Kasumi-1 (cell line): Measurements from ENCODE around the gene PRKCE.
A peak's percentile ranks its signal among the peaks of the same experiment; 100 is the strongest.
"Not testable (repeated sequence)": the region's sequence is repeated elsewhere in the genome, so short reads cannot be mapped to it uniquely, and the experiment has no call there.

Experiments used
- DNase-seq, 2 experiments: peaks; one replicate each; lab custom pipeline; 2025; lab: John Stamatoyannopoulos, UW

Gene PRKCE

GRCh38 chr2:46195819-46196218 lies 544.3 kb downstream of the PRKCE start:
- no peak for DNase-seq

GRCh38 chr2:46196871-46197462 lies 545.5 kb downstream of the PRKCE start:
- no peak for DNase-seq

- DNase-seq = no peak
Observed at GRCh38 chr2:46197672-46198071, 546.2 kb downstream of the PRKCE start.

- no peak for DNase-seq
Observed at GRCh38 chr2:46198164-46198883, 546.8 kb downstream of the PRKCE start.

GRCh38 chr2:46198966-46199365 lies 547.5 kb downstream of the PRKCE start:
- DNase-seq = no peak

- no peak for DNase-seq
Observed at GRCh38 chr2:46200100-46200690, 548.7 kb downstream of the PRKCE start.

GRCh38 chr2:46200861-46201605 lies 549.6 kb downstream of the PRKCE start:
- no peak for DNase-seq

GRCh38 chr2:46202453-46202852 lies 551.0 kb downstream of the PRKCE start:
- DNase-seq = no peak

GRCh38 chr2:46202987-46203386 lies 551.5 kb downstream of the PRKCE start:
- DNase-seq = no peak

GRCh38 chr2:46203636-46204035 lies 552.2 kb downstream of the PRKCE start:
- DNase-seq = not testable (repeated sequence)

- DNase-seq = no peak
Observed at GRCh38 chr2:46207591-46207990, 556.1 kb downstream of the PRKCE start.

GRCh38 chr2:46208766-46209165 lies 557.3 kb downstream of the PRKCE start:
- DNase-seq = no peak

GRCh38 chr2:46210063-46210462 lies 558.6 kb downstream of the PRKCE start:
- no peak for DNase-seq

- no peak for DNase-seq
Observed at GRCh38 chr2:46211461-46211860, 560.0 kb downstream of the PRKCE start.

- DNase-seq = no peak
Observed at GRCh38 chr2:46213906-46214305, 562.4 kb downstream of the PRKCE start.

- no peak for DNase-seq
Observed at GRCh38 chr2:46216213-46216612, 564.7 kb downstream of the PRKCE start.

GRCh38 chr2:46223514-46223913 lies 572.0 kb downstream of the PRKCE start:
- peak in 1 of 2 experiments; percentile 9 for DNase-seq

GRCh38 chr2:46225150-46225625 lies 573.7 kb downstream of the PRKCE start:
- DNase-seq = no peak

- DNase-seq = no peak
Observed at GRCh38 chr2:46225730-46226129, 574.3 kb downstream of the PRKCE start.

- no peak for DNase-seq
Observed at GRCh38 chr2:46226620-46227019, 575.1 kb downstream of the PRKCE start.

- no peak for DNase-seq
Observed at GRCh38 chr2:46227022-46227421, 575.5 kb downstream of the PRKCE start.

- no peak for DNase-seq
Observed at GRCh38 chr2:46227674-46228289, 576.3 kb downstream of the PRKCE start.
